Amniotic stem cell (primary cell): ENCODE results near the gene DAB2.

Experiments
- DNase-seq: peaks from one replicate; lab custom pipeline; 2025; lab: John Stamatoyannopoulos, UW

DAB2 gene

GRCh38 chr5:39424736-39425637 is at the start of gene DAB2:
Gene DAB2 (minus strand): TSS chr5:39424980. CDS start chr5:39394320, 30,660 bp downstream.
- DNase-seq = peak; percentile 91

GRCh38 chr5:39473156-39473775 is 48.5 kb upstream of the DAB2 start:
- DNase-seq = peak; percentile 25

DNA sequence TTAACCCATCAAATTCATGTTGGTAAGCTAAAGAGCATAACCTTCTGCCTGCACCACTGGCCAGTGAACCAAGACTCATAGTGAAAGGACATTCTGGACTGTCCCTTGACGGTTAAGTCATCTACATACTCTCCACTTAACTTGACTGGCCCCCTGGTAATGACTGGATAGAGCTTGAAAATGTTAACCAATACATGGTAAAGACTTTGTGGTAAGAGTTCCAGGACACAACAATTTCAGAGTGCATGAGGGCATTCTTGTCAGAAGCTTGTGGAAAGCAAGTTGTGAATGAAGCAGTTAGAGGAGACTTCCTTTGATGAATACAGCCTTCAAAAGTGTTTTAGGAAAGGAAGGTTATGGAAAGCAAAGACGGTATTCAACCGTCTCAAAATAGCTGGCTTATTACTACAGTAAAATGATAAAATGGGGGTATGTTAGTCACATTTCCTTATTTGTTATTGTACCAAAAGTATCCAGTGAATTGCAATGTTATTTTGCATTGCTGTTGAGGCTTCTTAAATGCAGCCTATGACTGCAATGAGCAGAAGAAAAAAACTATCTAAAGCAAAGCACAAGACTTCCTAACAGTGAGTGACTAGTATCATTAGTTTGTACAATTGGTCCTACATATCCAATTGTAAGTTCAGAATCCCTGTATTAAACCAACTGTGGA is 47.2 kb upstream of the DAB2 start:
- DNase-seq = no peak

DNA sequence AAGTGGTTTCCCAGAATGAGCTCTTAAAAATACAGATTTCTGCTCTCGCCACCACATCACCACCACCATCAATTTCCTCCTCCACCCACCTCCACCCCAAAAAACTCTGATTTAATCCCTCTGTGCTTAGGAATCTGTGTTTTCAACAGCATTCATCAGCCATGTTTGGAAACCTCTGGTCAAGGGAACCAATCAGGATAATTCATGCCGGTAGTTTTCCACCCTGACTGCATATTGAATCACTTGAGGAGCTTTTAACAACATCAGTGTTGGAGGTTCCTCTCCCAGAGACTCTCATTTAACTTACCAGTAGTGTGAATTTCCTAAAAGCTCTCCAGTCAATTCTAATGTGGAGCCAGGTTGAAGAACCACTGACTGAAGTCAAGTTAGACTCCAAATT is 46.0 kb upstream of the DAB2 start:
- DNase-seq = no peak

- no peak for DNase-seq
These were observed 45.1 kb upstream of the DAB2 start for GRCh38 chr5:39469777-39470415.

DNA sequence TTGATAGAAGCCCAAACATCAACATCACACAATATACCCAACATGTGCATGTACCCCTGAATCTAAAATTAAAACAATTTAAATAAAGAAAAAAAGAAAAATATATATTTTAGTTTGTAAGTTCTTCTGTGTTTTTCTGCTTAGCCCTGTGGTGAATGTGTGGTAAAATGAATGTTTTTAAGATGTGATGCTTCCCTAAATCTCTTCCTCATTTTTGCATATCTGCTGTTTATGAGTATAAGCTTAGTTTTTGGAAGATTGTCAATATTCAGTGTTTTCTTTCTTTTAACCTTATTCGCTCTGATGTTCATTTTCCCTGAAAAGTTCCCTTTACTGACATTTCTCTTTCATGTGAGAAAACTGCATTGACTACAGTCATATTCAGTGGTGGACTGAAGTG is 44.4 kb upstream of the DAB2 start:
- DNase-seq = no peak

GRCh38 chr5:39466846-39467245 is 42.1 kb upstream of the DAB2 start:
- no peak for DNase-seq

DNA sequence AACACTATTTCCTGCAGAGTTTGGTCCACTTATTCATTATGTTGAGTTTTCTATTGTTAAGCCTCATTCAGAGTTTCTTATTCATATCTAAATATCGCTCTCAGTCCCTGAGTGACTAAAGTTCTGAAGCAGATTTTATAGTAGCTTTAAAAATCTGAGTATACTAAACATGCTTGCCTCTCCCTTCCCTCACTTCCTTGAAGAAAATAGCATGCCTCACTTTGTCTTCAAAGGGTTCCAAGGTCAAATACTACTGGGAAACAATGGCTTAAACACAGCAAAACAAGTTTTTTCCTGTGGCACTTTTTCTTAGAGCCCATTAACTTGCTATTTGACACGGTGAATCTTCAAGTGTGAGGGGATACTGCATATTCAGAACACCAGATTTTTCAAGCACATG is 41.1 kb upstream of the DAB2 start:
- DNase-seq = no peak

DNA sequence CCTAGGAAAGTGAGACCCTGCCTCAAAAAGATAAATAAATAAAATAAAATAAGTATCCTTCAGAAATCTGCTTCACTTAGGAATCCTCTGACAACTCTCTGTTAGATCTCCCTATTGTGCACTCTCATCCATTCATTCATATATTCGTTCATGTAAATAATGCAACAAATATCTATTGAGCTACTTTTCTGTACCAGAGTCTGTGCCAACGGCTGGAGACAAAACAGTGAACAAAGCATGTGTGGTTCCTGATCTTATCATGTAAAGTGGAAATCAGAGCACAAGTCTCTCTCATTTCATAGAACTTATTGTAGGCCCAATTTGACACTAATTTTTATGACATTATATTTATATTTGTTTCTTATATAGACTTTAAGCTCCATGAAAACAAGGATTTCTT is 40.3 kb upstream of the DAB2 start:
- DNase-seq = no peak

GRCh38 chr5:39464088-39464487 is 39.3 kb upstream of the DAB2 start:
- DNase-seq = no peak

DNA sequence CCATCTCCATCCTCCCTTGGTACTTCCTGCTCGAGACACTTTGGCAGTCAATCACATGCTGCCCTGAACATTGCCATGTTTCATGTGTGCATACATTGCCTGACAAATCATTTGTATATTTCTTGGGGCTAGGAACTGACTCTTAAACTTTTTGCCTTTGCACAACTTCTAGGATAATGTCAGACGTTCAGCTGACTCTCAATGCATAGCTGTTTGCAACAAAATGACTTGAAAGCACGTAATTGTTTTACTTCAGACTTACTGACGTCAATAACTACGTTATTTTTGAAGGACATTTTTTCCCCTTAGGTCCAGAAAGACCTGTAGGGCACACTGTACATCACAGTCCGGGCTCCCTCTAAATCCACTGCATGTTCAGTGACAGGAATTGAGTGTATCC is 37.4 kb upstream of the DAB2 start:
- no peak for DNase-seq

DNA sequence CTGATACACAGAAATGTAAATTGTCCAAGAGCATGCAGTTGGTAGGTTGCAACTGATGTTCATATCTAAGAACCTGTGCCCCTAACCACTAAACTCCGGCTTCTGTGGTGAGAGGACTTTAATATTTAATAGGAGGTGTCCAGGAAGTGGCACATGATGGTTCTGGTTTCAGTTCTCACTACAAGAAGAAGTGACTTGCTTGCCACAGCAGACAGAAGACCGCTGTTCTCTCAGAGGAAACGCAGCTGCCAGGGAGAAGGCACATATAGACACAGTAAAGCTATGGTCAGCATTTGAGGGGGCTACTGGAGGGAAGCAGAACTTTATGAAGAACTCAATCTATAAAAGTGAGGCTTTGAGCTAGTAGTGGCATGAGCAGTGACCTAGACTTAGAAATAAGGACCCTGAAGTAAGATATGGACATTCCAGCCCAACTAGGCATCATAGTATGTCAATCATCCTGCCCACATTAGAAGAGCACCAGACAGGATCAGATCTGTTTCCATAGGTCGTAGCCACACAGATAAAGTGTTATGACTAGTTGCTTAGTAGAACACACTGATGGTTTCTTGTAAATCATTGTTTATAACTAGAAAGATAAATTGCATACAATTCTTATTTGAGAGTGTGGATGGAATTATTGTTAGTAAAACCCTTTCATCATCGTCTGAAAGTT is 36.4 kb upstream of the DAB2 start:
- no peak for DNase-seq

GRCh38 chr5:39459907-39460306 is 35.1 kb upstream of the DAB2 start:
- no peak for DNase-seq

- DNase-seq = no peak
These were observed 34.3 kb upstream of the DAB2 start for GRCh38 chr5:39459071-39459470.

DNA sequence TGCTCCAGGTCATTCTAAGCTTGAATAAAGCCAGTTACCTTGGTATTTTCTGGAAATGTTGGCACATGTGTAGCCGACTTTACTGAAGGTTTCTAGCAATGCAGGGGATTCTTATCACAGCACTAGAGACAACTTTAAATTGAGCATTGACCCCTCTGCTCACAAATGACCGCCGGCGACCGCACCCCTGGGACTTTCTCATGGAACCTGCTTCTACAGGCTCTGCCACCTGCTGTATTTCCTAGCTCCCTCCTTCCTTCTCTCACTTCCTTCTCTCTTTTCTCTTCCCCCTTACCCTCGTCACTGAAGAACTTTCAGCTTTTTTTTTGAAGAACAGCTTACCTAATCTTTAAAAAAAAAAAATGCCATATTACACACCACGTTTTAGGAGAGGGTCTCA is 30.9 kb upstream of the DAB2 start:
- DNase-seq = no peak

DNA sequence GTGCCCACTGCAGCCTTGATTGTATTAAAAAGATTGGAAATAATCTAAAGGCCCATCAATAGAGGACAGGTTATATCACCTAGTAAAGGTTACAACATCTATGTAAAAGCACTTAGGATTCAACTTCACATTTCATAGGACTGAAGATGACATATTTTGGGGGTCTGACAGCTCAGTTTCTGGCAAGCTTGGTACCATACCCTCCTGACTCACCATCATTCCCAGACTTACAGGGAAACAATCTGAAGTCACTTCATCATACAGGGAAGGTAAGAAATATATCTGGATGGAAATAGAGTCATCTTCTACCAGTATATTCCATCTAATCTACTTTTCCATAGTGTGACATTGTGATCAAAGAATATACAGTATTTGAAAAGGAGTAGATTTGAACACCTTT is 28.8 kb upstream of the DAB2 start:
- no peak for DNase-seq

- no peak for DNase-seq
These were observed 28.1 kb upstream of the DAB2 start for GRCh38 chr5:39452846-39453245.

GRCh38 chr5:39451276-39451941 is 26.6 kb upstream of the DAB2 start:
- DNase-seq = no peak

DNA sequence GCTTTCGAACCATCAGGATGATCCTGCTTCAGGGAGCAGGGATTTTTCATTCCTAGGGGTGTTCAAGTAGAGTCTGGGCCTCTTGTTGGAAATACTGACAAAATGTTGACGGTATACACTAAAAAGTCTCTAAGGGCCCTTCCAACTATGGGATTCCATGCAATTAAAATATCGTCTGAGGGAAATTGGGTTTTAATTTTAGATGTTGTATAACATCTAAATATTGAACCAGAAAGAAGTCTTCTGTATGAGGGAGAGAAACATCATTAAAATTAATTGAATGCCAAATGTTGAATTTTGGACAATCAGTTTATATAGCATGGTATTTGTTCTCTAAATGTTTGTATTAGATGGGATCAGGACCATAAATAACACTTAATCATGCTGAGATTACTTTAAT is 25.7 kb upstream of the DAB2 start:
- no peak for DNase-seq

- no peak for DNase-seq
These were observed 24.8 kb upstream of the DAB2 start for GRCh38 chr5:39449591-39449990.

GRCh38 chr5:39448506-39449128 is 23.8 kb upstream of the DAB2 start:
- no peak for DNase-seq
